AG08396 (cell line): ENCODE data around the gene OR11G2.
"Not testable (repeated sequence)": the region's sequence is repeated elsewhere in the genome, so short reads cannot be mapped to it uniquely, and the experiment has no call there.

Experiments
- DNase-seq: peaks from one replicate; pipeline ENCODE4 v3.0.0; 2012; ENCODE audit warnings: low spot score, mixed read lengths

Gene OR11G2

DNA sequence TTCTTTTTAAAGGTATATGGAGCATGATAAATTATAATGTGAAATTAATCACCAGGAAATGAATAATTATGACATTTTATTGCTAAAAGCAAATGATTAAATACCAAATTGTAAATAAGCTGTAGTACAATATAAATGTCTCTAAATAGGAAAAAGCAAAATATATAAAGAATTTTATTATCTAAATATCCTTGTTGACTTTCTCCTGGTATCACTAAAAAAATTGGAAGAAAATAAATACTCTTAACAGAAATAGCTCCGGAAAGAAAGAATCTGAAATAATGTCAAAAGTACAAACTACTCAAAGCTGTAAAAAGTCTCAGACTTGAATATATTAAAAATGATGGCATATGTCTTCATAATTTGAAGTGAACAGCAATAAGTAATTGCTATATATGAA is 38.0 kb downstream of the OR11G2 start, which contains the start of gene OR11H7:
Gene OR11H7, plus strand, starts transcription at position 301 of the 400 bp plus-strand sequence.
- DNase-seq = no peak

DNA sequence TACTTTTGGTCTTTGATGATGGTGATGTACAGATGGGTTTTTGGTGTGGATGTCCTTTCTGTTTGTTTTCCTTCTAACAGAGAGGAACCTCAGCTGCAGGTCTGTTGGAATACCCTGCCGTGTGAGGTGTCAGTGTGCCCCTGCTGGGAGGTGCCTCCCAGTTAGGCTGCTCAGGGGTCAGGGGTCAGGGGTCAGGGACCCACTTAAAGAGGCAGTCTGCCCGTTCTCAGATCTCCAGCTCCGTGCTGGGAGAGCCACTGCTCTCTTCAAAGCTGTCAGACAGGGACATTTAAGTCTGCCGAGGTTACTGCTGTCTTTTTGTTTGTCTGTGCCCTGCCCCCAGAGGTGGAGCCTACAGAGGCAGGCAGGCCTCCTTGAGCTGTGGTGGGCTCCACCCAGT is 44.7 kb downstream of the OR11G2 start:
- not testable (repeated sequence) for DNase-seq

DNA sequence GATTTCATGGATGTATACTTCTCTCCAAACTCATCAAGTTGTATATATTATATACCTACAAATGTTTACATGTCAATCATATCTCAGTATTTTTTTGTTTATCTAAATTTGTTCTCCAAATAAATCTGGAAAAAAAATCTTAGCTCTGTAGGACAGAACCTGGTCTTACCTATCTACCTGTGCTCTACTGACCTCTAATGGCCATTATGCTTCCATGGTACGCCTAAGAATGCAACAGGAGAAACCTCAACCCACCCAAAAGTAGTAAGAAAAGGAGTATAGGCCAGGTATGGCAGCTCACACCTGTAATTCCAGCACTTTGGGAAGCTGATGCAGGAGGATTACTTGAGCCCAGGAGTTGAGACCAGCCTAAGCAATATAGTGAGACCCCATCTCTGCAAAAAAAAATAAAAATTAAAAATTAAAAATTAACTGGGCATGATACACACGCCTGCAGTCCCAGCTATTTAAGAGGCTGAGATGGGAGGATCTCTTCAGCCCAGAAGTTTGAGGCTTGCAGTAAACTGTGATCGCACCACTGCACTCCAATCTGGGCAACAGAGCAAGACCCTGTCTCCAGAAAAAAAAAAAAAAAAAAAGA is 57.0 kb downstream of the OR11G2 start:
- no peak for DNase-seq
